ENCODE results near the gene RNF123.

Gene RNF123

GRCh38 chr3:49716169-49716568, 26.8 kb downstream of the RNF123 start:
- peak in 2 of 10 donors; percentile 25 to 67 for DNase-seq
- intact Hi-C loops (cut with DNase I), result no loop called here

DNA sequence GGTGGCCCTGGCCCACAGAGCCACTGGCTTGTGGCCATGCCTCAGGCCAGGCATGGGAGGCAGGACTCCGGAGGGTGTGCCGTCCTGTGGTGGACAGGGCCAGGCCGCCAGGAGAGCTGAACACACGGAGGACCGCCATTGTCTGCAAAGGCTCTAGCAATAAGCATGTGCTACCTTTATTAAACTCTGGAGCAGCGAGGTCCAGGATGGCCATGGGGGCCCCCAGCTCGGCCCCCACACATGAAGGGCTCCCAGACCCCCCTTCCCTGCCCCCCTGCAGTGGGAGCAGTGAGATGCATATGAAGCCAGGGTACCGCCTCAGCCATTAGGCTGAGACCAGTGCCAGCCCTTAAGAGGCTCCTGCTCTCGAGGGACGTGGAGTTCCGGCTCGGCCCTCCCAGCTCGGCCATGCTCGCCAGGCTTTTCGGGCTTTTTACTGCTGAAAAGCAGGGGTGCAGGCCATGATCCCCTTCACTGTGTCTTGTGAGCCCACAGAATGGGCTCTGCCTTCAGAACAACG, 27.4 kb downstream of the RNF123 start:
- peak in 2 of 10 donors; percentile 35 to 72 for DNase-seq
- intact Hi-C loops (cut with DNase I), result no loop called here

DNA sequence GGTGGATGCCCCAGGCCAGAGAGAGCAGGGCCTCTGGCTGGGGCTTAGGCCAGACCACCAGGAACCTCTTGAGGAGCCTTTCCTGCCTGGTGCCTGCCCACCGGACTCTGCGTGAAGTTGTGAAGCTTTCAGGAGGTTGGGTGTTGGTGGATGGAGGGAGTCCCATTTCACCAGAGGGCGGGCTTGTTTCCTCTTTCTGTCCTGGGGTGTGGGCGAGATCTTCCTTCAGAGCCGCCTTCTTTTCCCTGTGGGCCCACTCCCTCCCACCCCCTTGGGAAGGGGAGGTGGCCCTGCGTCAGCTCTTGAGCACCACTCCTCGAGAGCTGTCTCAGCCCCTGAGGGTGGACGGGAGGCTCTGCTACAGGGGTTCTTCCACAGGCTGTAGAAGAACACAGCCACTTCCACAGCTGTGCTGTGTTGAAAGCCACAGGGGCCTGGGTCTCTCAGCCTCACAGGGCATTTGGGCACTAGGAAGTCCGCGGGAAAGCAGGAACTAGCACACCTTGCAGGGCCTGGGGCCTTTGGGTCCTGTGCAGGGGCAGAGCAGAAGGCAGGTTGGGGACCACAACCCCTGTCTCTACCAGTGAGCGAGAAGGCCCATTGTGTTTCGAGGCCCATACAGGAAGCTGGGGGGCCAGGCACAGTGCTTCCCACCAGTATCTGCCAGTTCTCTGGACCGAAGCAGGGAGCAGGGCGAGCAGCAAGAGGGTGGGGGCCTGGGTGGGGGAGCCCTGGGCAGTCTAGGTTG, 28.0 kb downstream of the RNF123 start:
- DNase-seq, result peak in 3 of 10 donors; percentile 50 to 51 (median 51)
- intact Hi-C loops (cut with DNase I), result no loop called here

- intact Hi-C loops (cut with DNase I), result no loop called here
Measured at GRCh38 chr3:49717959-49718857, 28.9 kb downstream of the RNF123 start.

DNA sequence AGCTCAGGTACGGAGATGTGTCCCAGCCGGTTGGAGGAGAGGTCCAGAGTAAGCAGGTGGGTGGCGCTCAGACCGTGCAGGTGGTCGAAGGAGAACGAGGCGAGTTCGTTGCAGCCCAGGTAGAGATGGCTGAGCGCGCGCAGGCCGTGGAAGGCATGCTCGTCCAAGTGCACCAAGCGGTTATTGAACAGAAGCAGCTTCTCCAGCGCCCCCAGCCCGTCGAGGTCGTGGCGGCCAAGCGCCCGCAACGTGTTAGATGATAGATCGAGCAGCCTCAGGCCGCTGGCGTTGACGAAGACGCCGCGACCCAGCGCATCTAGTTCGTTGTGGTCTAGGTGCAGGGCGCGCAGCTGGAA, 29.5 kb downstream of the RNF123 start:
- DNase-seq, result peak in 3 of 10 donors; percentile 69 to 82 (median 72)
- intact Hi-C loops (cut with DNase I), result no loop called here

More at GRCh38 chr3:49717959-49718857, 28.9 kb downstream of the RNF123 start:
- DNase-seq, result peak in 3 of 10 donors; percentile 66 to 71 (median 67)

DNA sequence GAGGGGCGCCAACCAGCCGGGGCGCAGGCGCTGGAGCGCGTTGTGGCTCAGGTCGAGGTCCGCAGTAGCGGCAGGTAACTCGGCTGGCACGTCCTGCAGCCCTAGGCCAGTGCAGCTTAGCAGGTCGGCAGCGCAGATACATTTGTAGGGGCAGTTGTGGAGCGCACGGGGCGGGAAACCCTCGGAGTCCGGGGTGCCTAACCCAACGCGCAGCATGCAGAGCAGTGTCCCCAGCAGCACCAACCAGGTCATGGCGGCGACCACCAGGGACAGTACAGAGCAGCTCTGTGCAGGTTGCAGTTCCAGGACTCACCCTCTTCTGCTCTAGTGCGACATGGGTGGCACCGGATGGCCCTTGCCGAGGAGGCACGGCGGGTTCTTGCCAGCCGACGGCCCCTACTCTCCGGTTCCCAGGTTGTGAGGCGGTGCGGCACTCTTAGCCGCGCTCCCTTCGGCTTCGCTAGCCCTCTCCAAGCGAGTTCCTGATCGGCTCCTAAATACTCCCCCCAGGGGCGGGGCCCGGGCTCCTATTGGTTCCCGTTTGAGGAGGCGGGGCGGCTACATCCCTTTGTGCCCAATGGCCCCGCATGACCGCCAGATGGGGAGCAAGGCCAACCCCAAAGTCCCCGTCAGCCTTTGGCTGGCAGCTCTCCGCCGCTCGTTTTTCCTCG, 30.0 kb downstream of the RNF123 start, which contains the start of gene AMIGO3:
Gene AMIGO3 (minus strand): TSS at position 471 of the 671 bp plus-strand sequence. CDS start 219 bp downstream, at position 252.
- DNase-seq, result peak; percentile 94 to 99 (median 96)
- intact Hi-C loops (cut with DNase I), result no loop called here

DNA sequence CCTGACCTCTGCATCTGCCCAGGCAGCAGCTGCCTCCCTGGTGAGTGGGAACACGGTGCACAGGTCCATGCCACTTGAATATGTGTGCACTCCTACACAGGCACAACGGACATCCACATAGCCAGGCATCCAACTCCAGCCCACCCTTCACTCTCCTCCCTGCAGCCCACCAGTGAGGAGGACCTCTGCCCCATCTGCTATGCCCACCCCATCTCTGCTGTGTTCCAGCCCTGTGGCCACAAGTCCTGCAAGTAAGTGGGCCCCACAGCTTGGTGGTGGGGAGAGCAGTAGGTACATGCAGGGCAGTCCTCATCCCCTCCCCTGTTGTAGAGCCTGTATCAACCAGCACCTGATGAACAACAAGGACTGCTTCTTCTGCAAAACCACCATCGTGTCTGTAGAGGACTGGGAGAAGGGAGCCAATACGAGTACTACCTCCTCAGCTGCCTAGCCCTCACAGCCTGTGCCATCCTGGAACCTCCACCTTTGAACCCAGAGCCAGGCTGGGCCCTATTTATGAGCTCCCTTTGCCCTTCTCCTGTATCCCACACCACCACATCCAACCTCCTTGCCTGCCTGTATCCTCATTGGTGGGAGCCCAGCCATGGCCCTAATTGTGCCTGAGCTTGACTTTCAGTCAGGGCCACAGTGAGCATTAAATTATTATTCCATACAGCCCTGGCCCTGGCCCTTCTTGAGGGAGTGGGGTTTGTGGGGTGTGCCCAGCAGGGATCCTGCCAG, 31.7 kb downstream of the RNF123 start:
- intact Hi-C loops (cut with DNase I), result loop anchor here (5.0 to 10.0 kb wide), 3 partner anchors 66 to 114 kb away; partner anchors contain the start of genes INKA1 and IP6K1
- peak in 2 of 10 donors; percentile 74 to 75 for DNase-seq

- DNase-seq, result peak in 2 of 10 donors; percentile 82 to 85
- intact Hi-C loops (cut with DNase I), result loop anchor here (5.0 to 10.0 kb wide), 3 partner anchors 66 to 113 kb away; partner anchors contain the start of genes INKA1 and IP6K1
Measured at GRCh38 chr3:49721596-49721895, 32.2 kb downstream of the RNF123 start.

DNA sequence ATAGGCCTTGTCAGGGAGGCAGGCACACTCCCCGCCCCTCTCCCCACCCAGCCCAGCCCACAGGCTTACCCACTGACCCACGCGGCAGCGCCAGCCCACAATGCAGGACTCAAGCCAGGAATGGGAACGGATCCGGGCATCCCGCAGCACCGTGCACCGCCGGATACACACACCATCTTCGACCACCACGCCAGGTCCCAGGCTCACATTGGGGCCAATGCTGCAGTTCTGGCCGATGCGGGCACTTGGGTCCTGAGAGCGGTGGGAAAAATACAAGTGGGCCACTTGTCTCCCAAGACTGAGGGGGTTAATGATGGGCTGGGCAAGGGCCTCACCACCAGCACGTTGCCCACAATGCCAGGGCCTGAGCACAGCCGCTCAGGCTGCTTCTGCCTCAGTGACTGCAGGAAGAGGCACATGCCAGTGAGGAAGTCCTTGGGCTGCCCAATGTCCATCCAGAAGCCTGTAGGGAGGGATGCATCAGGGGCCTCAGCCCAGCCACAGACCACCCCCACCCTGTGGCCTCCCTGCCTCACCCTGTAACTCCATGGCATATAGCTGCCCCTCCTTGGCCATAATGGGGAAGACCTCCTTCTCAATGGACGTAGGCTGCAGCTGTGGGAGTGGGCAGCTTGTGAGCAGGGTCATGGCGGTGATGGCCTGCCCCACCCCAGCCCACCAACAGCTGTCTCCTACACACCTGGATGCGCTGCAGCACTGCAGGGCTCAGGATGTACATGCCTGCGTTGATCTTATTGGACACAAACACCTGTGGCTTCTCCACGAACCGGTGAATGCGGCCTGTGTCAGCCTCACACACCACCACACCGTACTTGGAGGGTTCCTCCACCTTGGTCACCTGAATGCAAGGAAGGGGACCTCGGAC, 32.8 kb downstream of the RNF123 start:
- DNase-seq, result peak in 3 of 10 donors; percentile 73 to 82 (median 74)
- intact Hi-C loops (cut with DNase I), result loop anchor here (5.0 to 10.0 kb wide), 3 partner anchors 65 to 113 kb away; partner anchors contain the start of genes INKA1 and IP6K1

GRCh38 chr3:49722896-49723295, 33.5 kb downstream of the RNF123 start:
- DNase-seq, result peak in 3 of 10 donors; percentile 37 to 78 (median 72)
- intact Hi-C loops (cut with DNase I), result loop anchor here (5.0 to 10.0 kb wide), 3 partner anchors 64 to 112 kb away; partner anchors contain the start of genes INKA1 and IP6K1

DNA sequence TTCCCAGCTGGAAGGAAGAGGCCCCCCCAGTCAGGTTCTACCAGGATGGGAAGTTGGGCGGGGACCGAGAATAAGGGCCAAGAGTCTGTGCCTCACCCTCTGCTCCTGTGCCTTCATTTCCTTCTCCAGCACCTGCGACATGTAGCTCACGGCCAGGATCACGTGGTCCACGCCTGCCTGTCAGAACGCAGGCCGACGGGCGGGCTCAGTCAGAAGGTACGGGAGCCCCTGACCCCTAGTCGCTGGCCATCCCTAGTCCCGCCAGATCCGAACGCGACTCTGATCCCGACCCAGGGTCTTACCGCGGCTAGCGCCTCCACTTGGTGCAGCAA, 33.9 kb downstream of the RNF123 start:
- DNase-seq, result peak in 8 of 10 donors; percentile 33 to 93 (median 68)
- intact Hi-C loops (cut with DNase I), result loop anchor here (5.0 to 10.0 kb wide), 3 partner anchors 64 to 112 kb away; partner anchors contain the start of genes INKA1 and IP6K1

DNA sequence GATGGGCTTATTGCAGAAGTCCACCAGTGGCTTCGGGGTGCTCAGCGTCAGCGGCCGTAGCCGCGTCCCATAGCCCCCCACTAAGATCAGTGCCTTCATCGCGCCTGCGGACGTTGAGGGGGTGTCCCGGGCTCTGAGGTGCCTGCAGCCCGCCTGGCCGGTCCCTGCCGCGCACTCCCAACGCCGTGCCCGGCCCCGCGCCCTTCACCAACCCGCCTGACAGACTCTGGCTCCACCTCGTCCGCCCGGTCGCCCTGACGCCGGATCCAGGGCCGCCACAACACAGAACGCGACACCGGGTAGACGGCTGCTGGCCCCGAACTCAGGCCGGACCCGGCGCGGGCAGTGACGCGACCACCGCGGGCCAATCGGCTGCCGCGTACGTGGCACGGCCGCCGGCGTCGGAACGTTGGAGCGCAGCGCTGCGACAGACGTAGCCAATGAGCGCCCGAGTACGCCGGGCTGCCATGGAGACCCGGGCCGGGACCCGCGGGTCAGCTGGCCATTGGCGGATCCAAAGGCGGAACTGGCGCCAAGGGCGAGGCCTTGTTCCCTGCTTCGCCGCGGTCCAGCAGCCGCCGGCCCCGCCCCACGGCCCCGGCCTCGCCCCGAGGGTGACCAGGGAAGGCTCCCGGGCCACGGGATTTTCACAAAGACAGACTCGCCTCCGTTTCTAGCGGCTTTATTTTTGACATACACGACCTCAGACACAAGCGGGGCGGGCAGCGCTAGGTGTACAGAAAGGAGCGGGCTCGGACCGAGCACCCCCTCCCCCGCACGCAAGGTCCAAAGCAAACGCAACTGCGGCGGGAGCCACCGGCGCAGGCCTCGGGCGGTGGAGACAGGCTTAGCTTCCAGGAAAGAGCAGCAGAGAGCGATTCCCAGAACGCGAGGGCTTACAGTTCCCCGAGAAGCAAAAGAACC, 34.5 kb downstream of the RNF123 start, which contains the start of gene GMPPB:
Gene GMPPB (minus strand): TSS at position 324 of the 924 bp plus-strand sequence. CDS start 225 bp downstream, at position 99.
- peak; percentile 92 to 100 (median 97) for DNase-seq
- intact Hi-C loops (cut with DNase I), result loop anchor here (5.0 to 10.0 kb wide), 3 partner anchors 63 to 111 kb away; partner anchors contain the start of genes INKA1 and IP6K1

DNA sequence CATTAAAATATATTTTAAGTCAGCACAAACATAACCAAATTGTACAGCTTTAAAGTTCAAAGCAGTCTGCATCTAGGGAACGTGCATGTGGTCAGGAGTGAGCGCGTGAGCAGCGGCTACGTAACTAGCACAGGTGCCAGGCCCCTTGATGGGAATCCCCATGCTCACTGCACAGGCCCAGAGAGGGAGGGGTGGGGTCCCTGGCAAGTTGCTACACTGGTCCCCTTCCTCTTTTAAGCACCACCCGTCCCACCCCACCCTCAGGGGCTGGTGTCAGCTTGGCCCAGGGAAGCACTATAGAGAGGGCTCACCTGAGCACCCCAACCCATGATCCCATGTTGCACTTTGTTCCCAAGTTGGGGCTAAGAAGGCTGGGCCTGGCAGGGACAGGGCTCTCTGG, 35.2 kb downstream of the RNF123 start:
- intact Hi-C loops (cut with DNase I), result loop anchor here (5.0 to 10.0 kb wide), 3 partner anchors 63 to 110 kb away; partner anchors contain the start of genes INKA1 and IP6K1

GRCh38 chr3:49725906-49726681, 36.7 kb downstream of the RNF123 start:
- DNase-seq, result peak in 2 of 10 donors; percentile 38 to 50
- intact Hi-C loops (cut with DNase I), result loop anchor here (10.0 kb wide), 1 partner anchor 109 kb away; no protein-coding TSS in a partner anchor

More for the DNA sequence above, 35.2 kb downstream of the RNF123 start:
- DNase-seq, result peak in 3 of 10 donors; percentile 55 to 75 (median 69)

GRCh38 chr3:49727154-49727923, 38.0 kb downstream of the RNF123 start:
- intact Hi-C loops (cut with DNase I), result loop anchor here (10.0 kb wide), 1 partner anchor 107 kb away; no protein-coding TSS in a partner anchor
- DNase-seq, result peak in 2 of 10 donors; percentile 72 to 74
